ENCODE data around the gene NPPC. TPM values are rescaled to one million over a fixed set of nuclear protein-coding genes. Genes with fewer than 3 reads are reported as not detected.

Gene NPPC, protein sequence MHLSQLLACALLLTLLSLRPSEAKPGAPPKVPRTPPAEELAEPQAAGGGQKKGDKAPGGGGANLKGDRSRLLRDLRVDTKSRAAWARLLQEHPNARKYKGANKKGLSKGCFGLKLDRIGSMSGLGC
- total RNA-seq: 10 to 100 TPM in 1 of 4 donors, under 1 TPM in 1, not detected in 2; 0.68 to 90.4 TPM

DNA sequence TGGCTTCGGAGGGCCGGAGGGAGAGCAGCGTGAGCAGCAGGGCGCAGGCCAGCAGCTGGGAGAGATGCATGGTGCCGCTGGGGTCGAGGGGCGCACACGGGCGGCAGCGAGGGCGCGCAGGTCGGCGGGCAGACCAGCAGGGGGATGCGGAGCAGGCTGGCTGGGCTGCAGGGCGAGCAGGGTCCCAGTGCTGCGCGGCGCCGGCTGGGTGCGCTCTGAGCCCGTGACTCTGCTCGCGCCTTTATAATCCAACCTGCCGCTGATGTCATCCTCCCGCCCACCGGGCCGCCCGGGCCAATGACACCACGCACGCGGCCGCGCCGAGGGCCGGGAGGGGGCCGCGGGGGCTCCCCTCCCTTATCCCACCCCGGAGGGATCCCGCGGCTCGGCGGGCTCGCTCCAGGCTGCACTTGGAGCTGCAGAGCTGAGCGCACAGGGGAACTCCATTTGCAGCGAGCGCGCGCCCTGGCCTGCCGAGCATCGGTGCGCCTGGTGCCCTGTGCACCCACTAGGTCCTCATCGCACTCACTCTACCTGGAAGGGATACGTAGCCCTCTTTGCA, at the start of gene NPPC:
Gene NPPC, minus strand, starts transcription at position 217 of the 562 bp plus-strand sequence. Its CDS starts 147 bp downstream, at position 70.
- WGBS, 2 donors (ENCODE audit: low coverage in 1 of 2): no CpG with 5 or more reads among the region's 54 CpGs
- Histone ChIP-seq H3K36me3 (no peaks in the 10 kb centered on the region), H3K9me3 (no peaks in the 10 kb centered on the region), H3K4me1 (peaks cover 13 to 24% (median 20%) of the 10 kb centered on the region in 4 donors), H3K4me3 (peak within 1 kb of the TSS; percentile 13 to 49 (median 24)), H3K27me3 (peaks cover 74% of the 10 kb centered on the region), H3K27ac (no peak within 1 kb of the TSS)
- in situ Hi-C loops (cut with MboI; ENCODE audit: low pct_ligation_motif_present in 1 of 4, low pct_unique_long_range_greater_than_20kb in 1 of 4, low sequenced_read_pairs in 3 of 4): loop anchor here in 3 of 4 donors (10.0 to 25.0 kb wide), 3 partner anchors 209 to 399 kb away; no protein-coding TSS in a partner anchor
- TF ChIP-seq, protein P1, sequence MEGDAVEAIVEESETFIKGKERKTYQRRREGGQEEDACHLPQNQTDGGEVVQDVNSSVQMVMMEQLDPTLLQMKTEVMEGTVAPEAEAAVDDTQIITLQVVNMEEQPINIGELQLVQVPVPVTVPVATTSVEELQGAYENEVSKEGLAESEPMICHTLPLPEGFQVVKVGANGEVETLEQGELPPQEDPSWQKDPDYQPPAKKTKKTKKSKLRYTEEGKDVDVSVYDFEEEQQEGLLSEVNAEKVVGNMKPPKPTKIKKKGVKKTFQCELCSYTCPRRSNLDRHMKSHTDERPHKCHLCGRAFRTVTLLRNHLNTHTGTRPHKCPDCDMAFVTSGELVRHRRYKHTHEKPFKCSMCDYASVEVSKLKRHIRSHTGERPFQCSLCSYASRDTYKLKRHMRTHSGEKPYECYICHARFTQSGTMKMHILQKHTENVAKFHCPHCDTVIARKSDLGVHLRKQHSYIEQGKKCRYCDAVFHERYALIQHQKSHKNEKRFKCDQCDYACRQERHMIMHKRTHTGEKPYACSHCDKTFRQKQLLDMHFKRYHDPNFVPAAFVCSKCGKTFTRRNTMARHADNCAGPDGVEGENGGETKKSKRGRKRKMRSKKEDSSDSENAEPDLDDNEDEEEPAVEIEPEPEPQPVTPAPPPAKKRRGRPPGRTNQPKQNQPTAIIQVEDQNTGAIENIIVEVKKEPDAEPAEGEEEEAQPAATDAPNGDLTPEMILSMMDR (IDR thresholded peaks at IDR 0.05): peak in 1 of 5 experiments; percentile 15
- no peak for TF ChIP-seq EP300 (IDR thresholded peaks at IDR 0.05; ENCODE audit: low read depth)
- DNase-seq: no peak
- intact Hi-C loops (cut with DNase I; ENCODE audit: low total_unique reads): loop anchor here (2.0 to 5.0 kb wide), 2 partner anchors 216 to 401 kb away; no protein-coding TSS in a partner anchor

DNA sequence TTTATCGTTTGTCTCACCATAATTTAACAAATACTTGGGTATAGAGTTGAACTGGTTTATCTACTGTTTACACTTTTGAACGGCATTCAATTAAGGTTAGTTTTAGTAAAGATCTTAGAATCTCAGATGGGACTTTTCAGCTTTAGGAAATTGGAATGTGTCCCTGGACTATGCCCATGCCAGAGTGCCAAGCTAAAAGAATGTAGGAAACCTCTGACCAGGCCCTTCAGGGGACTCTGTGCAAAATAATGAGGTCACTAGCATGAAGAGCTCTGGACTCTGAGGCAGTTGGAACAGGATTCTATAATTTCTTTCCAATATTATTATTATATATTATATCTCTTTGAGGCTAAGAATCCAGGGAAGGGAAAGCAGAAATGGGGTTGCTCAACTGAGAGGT, 48.8 kb upstream of the NPPC start:
- Histone ChIP-seq H3K36me3 (no peaks in the 10 kb centered on the region), H3K27me3 (no peaks in the 10 kb centered on the region), H3K4me3 (no peak overlapping the region), H3K27ac (no peak overlapping the region), H3K9me3 (no peaks in the 10 kb centered on the region), H3K4me1 (peaks cover 0 to 4% (median 0%) of the 10 kb centered on the region in 4 donors)
- TF ChIP-seq, protein P1 (IDR thresholded peaks at IDR 0.05): no peak
- TF ChIP-seq POLR2A (IDR thresholded peaks at IDR 0.05): no peak
- no peak for TF ChIP-seq POLR2AphosphoS5 (IDR thresholded peaks at IDR 0.05)
- no peak for TF ChIP-seq EP300 (IDR thresholded peaks at IDR 0.05; ENCODE audit: low read depth)
- 95 to 100% methylated on average over 2 of the region's 2 CpGs for WGBS, 2 donors (ENCODE audit: low coverage in 1 of 2)
- in situ Hi-C loops (cut with MboI; ENCODE audit: low pct_ligation_motif_present in 1 of 4, low pct_unique_long_range_greater_than_20kb in 1 of 4, low sequenced_read_pairs in 3 of 4) (no loop called here), intact Hi-C loops (cut with DNase I; ENCODE audit: low total_unique reads) (no loop called here)
- no peak for DNase-seq

DNA sequence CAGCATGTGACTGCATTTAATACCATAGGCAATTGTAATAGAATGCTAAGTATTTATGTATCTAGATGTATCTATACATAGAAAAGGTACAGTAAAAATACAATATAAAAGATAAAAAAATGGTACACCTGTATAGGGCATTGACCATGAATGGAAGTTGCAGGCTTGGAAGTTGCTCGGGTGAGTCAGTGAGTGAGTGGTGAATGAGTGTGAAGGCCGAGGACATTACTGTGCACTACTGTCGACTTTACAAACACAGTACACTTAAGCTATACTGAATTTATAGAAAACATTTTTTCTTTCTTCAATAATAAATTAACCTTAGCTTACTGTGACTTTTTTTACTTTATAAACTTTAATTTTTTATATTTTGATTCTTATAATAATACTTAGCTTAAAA, 44.3 kb upstream of the NPPC start:
- in situ Hi-C loops (cut with MboI; ENCODE audit: low pct_ligation_motif_present in 1 of 4, low pct_unique_long_range_greater_than_20kb in 1 of 4, low sequenced_read_pairs in 3 of 4) (no loop called here), intact Hi-C loops (cut with DNase I; ENCODE audit: low total_unique reads) (no loop called here)
- no peak overlapping the region for H3K27ac ChIP-seq
- no peaks in the 10 kb centered on the region for H3K9me3 ChIP-seq
- 97 to 100% methylated on average over 3 of the region's 3 CpGs for WGBS, 2 donors (ENCODE audit: low coverage in 1 of 2)
- no peak overlapping the region for H3K4me3 ChIP-seq
- H3K4me1 ChIP-seq: no peaks in the 10 kb centered on the region
- no peaks in the 10 kb centered on the region for H3K36me3 ChIP-seq
- H3K27me3 ChIP-seq: no peaks in the 10 kb centered on the region
- TF ChIP-seq, protein P1 (IDR thresholded peaks at IDR 0.05): no peak
- TF ChIP-seq EP300 (IDR thresholded peaks at IDR 0.05; ENCODE audit: low read depth) (no peak), POLR2A (IDR thresholded peaks at IDR 0.05) (no peak), POLR2AphosphoS5 (IDR thresholded peaks at IDR 0.05) (no peak)
- DNase-seq: no peak

DNA sequence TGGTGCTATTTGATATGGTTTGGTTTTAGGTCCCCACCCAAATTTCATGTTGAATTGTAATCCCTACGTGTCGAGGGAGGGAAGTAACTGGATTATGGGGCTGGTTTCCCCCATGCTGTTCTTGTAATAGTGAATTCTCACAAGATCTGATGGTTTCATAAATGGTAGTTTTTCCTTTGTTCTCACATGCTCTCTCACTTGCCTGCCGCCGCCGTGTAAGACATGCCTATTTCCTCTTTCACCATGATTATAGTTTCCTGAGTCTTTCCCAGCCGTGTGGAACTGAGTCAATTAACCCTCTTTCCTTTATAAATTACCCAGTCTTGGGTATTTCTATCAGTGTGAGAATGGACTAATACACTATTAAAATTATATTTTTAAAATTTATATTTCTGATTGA, 42.6 kb upstream of the NPPC start:
- TF ChIP-seq, protein P1 (IDR thresholded peaks at IDR 0.05): no peak
- TF ChIP-seq EP300 (IDR thresholded peaks at IDR 0.05; ENCODE audit: low read depth) (no peak), POLR2A (IDR thresholded peaks at IDR 0.05) (no peak), POLR2AphosphoS5 (IDR thresholded peaks at IDR 0.05) (no peak)
- H3K9me3 ChIP-seq: no peaks in the 10 kb centered on the region
- H3K4me3 ChIP-seq: no peak overlapping the region
- no peaks in the 10 kb centered on the region for H3K36me3 ChIP-seq
- no peaks in the 10 kb centered on the region for H3K27me3 ChIP-seq
- intact Hi-C loops (cut with DNase I; ENCODE audit: low total_unique reads): no loop called here
- 88 to 89% methylated on average over 6 of the region's 6 CpGs for WGBS, 2 donors (ENCODE audit: low coverage in 1 of 2)
- no peak for DNase-seq
- no peak overlapping the region for H3K27ac ChIP-seq
- in situ Hi-C loops (cut with MboI; ENCODE audit: low pct_ligation_motif_present in 1 of 4, low pct_unique_long_range_greater_than_20kb in 1 of 4, low sequenced_read_pairs in 3 of 4): no loop called here
- peaks cover 0 to 6% (median 0%) of the 10 kb centered on the region in 4 donors for H3K4me1 ChIP-seq

Data from transverse colon (tissue), 4 donors.